HG02610 (cell line): ENCODE results near the gene CHD9.

Experiments used
- ATAC-seq: cut with Tn5 transposase; IDR thresholded peaks from one replicate; pipeline ENCODE4 v1.9.1; 2021; ENCODE audit warnings: mild to moderate bottlenecking, moderate library complexity; ENCODE audit not compliant: unreplicated experiment

Gene CHD9

GRCh38 chr16:53090591-53091411, 36.0 kb downstream of the CHD9 start:
- peak; percentile 34 for ATAC-seq

GRCh38 chr16:53091466-53092211, 36.8 kb downstream of the CHD9 start:
- ATAC-seq = peak; percentile 76

GRCh38 chr16:53092284-53092683, 37.5 kb downstream of the CHD9 start:
- ATAC-seq = no peak

GRCh38 chr16:53093162-53093744, 38.5 kb downstream of the CHD9 start:
- no peak for ATAC-seq

- peak; percentile 44 for ATAC-seq
Measured at GRCh38 chr16:53094013-53094630, 39.3 kb downstream of the CHD9 start.

GRCh38 chr16:53097190-53097589, 42.4 kb downstream of the CHD9 start:
- ATAC-seq = no peak

- ATAC-seq = peak; percentile 69
Measured at GRCh38 chr16:53098526-53099317, 43.9 kb downstream of the CHD9 start.

- ATAC-seq = peak; percentile 58
Measured at GRCh38 chr16:53099318-53100130, 44.7 kb downstream of the CHD9 start.

GRCh38 chr16:53100131-53100748, 45.4 kb downstream of the CHD9 start:
- no peak for ATAC-seq

- no peak for ATAC-seq
Measured at GRCh38 chr16:53100889-53101288, 46.1 kb downstream of the CHD9 start.

- no peak for ATAC-seq
Measured at GRCh38 chr16:53103811-53104210, 49.0 kb downstream of the CHD9 start.

GRCh38 chr16:53105565-53105964, 50.8 kb downstream of the CHD9 start:
- no peak for ATAC-seq

GRCh38 chr16:53111078-53111791, 56.4 kb downstream of the CHD9 start:
- peak; percentile 83 for ATAC-seq

GRCh38 chr16:53112015-53112414, 57.2 kb downstream of the CHD9 start:
- peak; percentile 24 for ATAC-seq

- no peak for ATAC-seq
Measured at GRCh38 chr16:53115047-53115446, 60.3 kb downstream of the CHD9 start.

- no peak for ATAC-seq
Measured at GRCh38 chr16:53115773-53116172, 61.0 kb downstream of the CHD9 start.

GRCh38 chr16:53121043-53121620, 66.3 kb downstream of the CHD9 start:
- no peak for ATAC-seq

- ATAC-seq = no peak
Measured at GRCh38 chr16:53121661-53122060, 66.9 kb downstream of the CHD9 start.
